ENCODE measurements around the gene PTPRN2.

Gene PTPRN2

DNA sequence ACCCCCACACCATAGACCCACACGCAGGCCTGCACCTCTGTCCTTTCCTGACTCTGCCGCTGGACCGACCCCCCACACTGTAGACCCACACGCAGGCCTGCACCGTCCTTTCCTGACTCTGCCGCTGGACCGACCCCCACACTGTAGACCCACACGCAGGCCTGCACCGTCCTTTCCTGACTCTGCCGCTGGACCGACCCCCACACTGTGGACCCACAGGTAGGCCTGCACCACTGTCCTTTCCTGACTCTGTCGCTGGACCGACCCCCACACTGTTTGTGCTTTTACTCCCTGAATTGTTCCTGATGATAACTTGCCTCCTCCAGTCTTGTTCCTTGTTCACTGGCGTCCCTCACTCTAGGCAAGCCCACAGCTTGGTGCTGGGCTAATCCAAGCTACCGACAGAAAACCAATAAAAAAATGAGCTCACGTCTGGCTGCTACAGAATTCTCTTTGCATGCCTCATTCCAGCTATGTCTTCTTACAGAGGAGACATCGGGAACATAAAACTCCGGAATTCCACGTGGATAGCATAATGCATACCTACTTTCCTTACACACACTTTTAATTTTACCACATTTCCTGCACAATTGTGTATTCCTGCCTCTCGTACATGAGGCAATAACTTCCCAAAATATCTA is 494.3 kb downstream of the PTPRN2 start:
- no peak for DNase-seq (ENCODE audit: low spot score)

DNA sequence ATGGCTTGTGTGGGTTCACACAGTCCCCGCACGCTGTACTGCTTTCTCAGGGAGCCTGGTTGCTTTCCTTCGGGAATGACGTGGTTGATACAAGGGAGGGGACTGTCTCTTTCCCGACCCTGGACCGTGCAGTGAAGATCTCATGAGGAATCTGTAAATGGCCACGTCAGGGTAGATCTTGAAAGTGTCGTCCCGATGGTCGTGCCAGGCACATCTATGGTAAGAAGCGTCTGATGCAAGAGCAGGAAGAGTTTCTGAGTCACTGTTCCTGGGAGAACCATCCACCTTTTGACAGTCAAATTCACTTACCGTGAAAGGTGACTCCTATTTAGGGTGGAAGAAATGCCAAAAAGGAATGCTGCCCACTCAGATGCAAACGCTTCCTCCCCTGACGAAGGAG is 500.4 kb downstream of the PTPRN2 start:
- peak; percentile 34 for DNase-seq (ENCODE audit: low spot score)

DNA sequence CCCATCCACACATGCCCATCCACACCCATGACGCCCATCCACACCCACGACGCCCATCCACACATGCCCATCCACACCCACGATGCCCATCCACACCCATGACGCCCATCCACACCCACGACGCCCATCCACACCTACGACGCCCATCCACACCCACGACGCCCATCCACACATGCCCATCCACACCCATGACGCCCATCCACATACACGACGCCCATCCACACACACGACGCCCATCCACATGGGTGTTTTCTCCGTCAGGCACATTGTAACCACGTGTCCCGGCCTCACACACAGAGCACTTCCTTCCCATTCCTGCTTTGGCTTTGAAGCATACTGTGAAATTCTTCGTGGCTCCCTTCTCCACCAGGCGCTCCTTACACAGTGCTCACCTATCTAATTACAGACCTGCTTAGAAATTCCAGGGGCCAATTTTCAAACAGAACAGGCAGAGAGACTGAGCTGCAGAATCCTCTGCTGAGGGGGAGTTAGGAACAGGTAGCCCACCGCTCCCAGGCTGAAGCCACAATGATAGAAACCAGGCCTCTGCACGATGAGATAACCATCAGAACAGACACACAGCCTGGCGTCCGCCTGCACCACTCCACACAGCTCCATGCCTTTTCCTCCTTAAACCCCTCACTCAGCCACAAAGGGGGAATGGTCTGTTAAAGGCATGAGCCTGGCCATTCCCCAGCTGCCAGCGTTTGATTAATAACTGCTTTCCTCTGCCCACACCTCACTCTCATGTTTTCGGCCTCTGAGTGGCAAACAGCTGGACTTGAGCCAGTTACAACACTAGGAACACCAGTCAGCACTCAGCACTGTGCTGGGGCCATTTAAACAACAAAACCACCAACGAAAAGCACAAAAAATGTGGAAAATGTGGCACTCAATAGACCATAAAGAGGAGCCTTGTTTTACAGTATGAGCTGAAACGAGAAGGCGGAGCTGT is 501.6 kb downstream of the PTPRN2 start:
- no peak for DNase-seq (ENCODE audit: low spot score)

DNA sequence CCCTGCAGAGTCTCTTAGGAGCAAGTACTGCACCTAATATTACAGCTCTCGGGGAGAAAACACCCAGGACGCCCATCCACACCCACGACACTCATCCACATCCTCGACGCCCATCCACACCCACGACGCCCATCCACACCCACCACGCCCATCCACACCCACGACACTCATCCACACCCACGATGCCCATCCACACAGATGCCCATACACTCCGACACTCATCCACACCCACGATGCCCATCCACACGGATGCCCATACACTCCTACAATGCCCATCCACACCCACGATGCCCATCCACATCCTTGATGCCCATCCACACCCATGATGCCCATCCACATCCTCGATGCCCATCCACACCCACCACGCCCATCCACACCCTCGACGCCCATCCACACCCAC is 503.1 kb downstream of the PTPRN2 start:
- DNase-seq (ENCODE audit: low spot score): no peak

DNA sequence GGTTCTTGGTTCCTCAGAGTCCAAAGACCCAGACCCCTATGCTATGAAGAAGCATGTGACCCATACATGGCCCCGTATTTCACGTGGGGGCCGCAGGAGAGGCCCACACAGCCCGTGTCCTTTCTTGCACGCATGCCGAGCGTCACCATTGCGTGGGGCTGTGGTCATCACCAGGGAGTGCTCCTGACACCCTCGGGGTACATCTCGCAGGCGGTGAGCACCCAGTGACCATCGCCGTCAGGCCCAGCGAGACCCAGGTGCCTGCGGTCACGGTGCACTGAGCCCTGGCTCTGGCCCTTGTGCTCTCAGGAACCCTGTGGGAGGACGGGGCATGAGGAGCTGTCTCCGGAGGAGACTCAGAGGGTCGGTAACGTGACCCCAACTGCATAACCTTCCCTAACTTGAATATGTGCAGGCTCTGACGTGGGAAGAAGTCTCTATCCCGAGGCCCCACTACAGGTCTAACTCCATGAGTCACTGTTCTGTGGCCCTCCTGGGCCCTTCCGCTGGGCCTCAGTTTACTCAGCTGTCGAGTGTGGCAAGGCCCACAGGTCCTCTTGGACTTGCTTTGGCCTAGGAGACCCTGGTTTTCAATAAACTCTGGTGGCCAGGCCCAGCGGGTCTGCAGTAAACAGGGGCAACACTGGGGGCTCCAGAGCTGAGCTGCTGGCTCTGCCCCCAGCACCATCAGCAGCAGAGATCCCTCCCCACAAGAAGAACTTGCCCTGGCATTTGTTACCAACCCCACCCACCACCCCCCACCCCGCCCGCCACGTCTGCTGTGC is 503.9 kb downstream of the PTPRN2 start:
- DNase-seq (ENCODE audit: low spot score): no peak

DNA sequence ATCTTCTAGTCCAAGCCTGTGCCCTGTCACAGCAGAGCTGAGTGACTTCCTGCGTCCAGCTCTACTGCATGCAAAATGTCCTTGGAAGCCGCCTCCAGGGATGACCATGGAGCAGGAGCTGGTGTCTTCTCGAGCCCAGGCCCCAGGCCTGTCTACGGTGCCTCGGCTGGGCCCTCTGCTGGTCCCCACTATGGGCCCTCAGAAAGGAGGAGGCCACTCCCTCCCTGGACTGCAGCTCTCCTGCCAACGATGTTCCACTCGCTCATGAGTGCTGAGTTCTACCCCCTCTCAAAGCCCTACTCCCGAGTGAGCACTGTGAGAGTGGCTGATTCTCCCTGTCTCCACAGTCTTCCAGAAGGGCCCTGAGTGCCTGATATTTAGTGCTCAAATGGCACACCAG is 504.9 kb downstream of the PTPRN2 start:
- no peak for DNase-seq (ENCODE audit: low spot score)

DNA sequence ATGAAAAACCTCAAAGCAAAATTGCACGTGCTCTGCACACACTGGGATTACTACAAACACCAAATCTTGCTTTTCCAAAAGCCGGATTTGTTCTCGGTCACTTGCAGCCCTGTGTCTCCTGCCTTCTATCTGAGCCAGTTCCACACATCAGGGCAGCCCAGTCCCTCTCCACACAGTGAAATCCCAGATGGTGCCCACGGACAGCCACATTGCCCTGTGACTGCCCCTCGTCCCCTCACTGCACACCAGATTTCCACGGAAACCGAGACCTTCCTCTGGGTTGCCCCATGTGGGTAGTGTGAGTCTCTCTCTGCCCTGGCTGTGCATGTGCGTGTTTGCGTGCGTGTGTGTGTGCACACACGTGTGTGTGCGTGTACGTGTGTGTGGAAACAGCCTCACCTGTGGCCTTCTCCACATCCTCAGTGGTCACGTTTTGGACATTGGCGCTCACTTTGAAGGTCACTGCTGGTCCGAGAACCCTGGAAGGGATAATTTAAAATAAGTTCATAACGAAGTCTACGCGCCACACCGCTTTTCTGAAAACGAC is 506.7 kb downstream of the PTPRN2 start:
- DNase-seq (ENCODE audit: low spot score): no peak

DNA sequence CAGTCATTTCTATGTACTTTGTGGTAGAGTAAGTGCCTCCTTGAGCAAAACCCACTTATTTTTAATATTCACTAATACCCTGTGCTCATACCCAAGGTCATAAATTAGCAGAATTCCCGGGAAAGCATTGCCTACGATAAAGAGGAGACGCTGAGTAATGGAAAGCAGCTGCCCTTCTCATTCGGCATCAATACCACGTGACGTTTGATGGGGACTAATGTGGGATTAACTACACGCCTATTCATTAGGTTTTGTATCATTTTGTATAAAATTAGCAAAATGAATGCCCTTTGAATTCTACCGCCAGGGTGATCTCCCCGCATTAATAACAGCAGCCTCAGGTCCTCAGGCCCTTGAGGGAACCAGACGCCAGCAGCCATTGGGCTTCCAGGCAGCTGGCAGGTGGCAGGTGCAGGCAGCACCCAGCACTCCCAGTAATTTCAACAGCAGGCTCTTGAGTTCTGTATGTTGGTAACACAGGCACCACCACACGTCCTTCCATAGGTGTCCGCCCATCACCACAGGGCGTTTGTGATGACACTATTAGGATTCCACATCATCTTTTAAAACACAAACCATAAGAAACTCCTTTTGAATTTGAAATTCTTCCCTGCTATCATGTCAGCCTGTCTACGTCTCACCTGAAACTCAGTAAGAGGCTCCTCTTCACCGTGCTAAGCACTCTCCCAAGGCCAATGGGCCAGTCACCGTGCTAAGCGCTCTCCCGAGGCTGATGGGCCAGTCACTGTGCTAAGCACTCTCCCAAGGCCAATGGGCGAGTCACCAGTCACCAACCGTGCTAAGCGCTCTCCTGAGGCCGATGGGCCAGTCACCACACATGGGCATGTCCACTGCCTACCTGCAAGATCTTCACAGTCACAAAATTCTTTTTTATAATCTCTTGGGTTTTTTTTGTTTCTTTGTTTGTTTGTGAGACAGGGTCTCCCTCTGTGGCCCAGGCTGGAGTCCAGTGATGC is 509.4 kb downstream of the PTPRN2 start:
- no peak for DNase-seq (ENCODE audit: low spot score)

DNA sequence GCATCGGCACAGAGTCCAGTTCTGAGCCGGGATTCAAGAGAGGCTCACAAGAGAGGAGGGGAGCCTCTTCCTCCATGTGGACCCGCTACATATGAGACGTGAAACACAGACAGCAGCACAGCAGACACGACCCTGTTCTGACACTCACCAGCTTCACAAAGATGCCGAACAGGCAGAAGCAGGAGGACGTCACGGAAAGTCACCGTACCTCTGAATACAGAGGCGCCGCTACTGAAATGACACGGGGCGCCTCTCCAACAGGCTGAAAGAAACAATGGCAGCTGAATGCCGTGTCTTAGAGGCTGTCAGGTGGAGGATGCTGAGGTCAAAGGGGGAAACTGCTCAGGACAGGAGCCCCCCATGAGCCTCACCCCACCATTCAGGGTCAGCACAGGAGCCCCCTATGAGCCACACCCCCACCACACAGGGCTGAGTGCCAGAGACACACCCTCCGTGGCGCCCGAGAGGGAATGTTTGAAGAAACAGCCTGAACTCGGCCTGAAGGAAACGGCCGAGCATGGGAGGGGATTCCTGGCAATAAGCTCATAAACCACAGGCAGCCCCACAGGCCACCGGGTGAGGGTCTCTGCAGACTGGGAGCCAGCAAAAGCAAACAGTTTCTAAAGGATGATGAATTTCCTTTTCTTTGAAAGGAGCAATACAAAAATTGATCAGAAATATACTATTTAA is 510.3 kb downstream of the PTPRN2 start:
- DNase-seq (ENCODE audit: low spot score): no peak

DNA sequence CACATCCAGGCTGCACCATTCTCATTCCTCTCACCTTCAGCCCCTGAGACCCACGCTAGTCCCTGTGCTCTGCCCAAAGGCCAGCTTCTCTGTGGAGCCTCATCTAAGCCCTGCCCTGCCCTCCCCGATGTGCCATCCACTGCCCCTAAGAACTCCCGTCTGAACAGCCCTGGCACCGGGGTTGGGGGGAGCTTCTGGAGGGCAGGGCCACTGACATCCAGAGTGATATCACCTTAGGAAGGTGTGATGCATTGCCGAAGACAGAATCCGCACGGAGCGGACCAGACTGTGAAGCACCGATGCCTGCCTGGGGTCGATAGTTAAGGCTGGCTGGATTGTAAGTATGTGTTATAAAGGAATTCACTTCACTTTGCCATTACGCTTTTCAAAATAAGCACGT is 511.0 kb downstream of the PTPRN2 start:
- no peak for DNase-seq (ENCODE audit: low spot score)

DNA sequence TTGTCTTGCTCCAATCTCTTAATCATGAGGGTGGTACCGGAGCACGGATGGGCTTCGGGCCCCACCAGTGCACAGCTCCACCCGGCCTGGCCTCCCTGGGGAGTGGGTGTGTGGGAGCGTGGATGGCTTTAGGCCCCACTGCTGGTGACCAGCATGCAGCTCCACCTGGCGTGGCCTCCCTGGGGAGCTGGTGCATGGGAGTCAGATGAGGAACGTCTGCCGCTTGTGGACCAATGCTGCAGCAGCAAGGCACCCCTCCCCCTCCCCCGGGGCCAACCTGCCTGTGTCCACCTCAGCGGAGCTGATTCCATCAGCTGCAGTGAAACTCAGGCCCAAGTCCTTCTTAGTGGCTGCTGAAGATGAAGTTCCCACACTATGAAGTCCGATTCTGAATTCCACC is 511.4 kb downstream of the PTPRN2 start:
- no peak for DNase-seq (ENCODE audit: low spot score)

DNA sequence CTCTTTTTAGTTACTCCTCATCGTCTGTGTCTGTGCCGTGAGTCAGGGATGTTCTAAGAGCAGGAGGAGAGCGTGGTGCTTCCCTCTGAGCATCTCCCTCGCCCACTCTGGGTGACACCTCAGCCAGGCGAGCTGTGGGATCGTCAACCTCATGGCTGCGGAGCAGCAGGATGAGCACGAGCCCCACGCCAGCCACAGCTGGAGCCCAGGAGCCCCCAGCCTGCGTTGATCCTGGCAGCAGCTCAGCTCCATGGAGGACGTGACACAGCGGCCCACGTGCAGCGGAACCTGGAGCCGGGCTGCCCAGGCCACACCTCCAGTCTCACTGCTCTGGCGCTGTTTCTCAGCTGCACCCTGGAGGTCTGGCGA is 512.0 kb downstream of the PTPRN2 start:
- peak; percentile 64 for DNase-seq (ENCODE audit: low spot score)

DNA sequence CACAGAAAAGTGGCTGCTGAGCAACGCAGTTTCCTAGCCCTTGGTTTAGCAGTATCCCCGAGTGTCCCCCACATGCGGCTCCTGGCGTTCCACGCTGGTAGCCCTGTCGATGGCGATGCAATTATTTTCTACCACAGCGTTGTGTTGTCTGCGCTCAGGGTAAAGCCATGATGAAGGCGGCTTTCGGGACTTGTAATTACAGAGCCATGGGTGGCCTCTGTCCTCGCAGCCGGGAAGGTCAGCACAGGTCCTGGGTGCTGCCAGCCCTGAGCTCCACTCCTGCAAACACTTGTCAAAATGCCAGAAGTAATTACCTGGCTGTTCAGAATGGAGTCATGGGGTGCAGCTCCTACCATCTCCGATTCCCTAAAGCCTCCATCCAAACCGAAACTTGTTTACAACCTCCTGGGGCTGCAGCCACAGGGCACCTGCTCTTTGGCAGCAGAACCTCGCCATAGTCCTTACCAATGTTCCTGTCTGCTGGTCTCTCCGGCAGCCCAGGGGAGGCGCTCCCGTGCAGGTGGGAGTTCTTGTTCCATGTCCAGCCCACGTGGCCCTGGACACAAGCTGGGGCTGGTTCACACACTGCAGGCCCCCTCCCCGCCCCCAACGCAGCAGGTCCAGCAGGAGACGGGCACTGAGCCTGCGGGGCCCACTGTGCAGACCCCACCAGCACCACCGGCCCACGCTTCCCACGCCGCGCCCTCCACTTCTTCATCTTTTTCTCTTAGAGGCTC is 512.6 kb downstream of the PTPRN2 start:
- DNase-seq (ENCODE audit: low spot score): no peak

DNA sequence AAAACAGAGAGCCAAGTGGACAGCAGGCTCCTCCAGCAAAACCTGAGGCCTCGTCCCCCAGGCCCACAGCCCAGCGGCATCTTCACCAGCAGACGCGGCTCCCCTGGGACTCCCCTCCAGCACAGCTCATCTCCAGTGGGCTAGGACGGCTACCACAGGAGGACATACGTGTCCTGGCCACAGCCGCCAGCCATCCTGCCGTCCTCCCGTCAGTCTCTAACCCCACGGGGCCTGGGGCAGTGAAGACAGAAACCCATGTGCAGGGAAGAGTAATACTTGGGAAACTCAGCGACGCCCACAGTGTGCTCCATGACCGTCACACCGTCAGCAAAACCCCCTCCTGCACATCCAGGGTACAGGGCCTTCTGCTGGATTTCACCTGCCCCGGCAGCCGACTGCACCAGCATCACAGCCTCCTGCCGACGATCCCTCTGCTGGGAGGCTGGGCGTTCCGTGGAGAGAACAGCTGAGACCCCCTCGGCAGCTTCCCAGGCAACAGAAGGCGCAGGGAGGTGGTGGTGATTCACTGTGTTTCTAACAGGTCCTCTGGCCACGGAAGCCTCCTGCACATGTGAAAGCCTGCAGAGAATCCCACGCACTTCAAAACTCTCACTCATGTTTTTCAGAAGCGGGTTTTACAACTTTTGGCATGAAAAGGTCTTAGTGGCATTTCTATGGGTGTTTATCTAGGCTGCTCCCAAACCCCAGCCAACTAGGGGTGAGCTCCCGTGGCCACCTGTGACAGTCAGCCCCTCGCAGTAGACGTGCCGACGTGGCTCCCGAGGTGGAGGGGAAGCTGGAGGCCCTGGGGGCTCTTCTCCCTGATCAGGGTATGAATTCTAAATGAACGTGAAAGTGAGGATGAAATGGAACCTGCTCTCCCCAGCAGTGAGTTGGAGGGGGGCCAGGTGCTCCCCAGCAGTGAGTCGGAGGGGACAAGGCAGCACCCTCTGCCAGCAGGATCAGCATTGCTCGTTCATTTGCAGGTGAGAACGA is 513.5 kb downstream of the PTPRN2 start:
- no peak for DNase-seq (ENCODE audit: low spot score)

DNA sequence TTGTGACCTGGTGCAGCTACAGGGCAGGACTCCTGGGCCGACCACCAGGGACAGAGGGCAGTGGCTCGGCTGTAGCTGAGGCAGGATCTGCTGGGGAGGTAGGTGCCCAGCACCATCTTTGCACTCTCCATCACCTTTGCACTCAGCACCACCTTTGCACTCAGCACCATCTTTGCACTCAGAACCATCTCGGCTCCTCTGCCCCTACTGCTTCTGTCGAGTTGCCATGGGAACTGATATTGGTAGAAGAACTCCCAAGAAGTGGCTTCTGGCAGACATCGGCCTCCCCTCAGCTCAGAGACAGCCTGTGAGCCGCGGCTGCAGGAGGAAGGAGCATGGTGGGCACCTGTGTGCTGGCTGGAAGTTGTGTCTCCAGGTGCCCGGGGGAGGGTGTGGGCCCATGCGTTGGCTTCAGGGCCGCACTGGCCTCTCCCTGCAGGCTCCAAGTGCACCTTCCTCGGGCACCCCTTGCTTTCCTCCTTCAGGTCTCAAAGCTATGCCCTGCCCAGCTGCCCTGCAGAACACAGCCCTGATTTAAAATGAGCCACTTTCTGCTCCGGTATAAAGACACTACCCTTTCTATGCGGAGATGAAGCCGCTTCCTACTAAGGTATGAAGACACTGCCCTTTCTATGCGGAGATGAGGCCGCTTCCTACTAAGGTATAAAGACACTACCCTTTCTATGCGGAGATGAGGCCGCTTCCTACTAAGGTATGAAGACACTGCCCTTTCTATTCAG is 514.5 kb downstream of the PTPRN2 start:
- DNase-seq (ENCODE audit: low spot score): no peak

DNA sequence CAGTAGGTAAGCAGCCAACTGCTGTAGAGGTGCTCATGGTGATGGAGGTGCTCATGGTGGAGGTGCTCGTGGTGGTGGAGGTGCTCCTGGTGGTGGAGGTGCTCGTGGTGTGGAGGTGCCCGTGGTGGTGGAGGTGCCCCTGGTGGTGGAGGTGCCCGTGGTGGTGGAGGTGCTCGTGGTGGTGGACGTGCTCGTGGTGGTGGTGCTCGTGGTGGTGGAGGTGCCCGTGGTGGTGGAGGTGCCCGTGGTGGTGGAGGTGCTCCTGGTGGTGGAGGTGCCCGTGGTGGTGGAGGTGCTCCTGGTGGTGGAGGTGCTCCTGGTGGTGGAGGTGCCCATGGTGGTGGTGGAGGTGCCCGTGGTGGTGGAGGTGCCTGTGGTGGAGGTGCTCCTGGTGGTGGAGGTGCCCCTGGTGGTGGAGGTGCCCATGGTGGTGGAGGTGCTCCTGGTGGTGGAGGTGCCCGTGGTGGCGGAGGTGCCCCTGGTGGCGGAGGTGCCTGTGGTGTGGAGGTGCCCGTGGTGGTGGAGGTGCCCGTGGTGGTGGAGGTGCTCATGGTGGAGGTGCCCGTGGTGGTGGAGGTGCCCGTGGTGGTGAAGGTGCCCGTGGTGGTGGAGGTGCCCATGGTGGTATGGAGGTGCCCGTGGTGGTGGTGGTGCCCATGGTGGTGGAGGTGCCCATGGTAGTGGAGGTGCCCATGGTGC is 517.3 kb downstream of the PTPRN2 start:
- no peak for DNase-seq (ENCODE audit: low spot score)

DNA sequence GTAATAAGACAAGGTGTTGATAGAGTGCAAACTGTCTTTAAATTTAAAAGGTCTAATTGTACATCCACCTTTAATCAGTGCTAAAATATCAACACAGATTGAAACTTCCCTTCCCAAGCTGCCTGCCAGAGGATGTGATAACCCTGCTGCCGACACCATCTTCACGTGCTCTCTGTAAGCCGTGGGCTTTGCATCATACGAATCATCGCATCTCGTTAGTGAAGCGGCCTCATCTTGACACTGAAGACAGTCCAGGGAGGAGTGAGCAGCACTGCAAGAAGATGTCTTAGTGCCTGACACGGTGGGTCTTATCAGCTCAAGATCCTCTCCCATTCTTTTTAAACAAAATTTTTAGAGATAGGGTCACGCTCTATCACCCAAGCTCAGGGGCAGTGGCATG is 518.8 kb downstream of the PTPRN2 start:
- DNase-seq (ENCODE audit: low spot score): no peak

Measured in putamen (tissue), 1 donor.